Measurements from ENCODE around the gene NME4.

NME4 gene

GRCh38 chr16:401468-402348 lies 4.7 kb downstream of the NME4 start, which contains the start of gene DECR2 (continued):
- peak; percentile 63; the same call in 1 of the 2 replicates for TF ChIP-seq ZNF324 (tag by site-specific recombination; IDR thresholded peaks at IDR 0.05)
- TF ChIP-seq PRDM6 (tag by site-specific recombination; IDR thresholded peaks at IDR 0.05) = no peak
- TF ChIP-seq ZNF366 (tag by site-specific recombination; conservative IDR thresholded peaks at IDR 0.05) = peak; percentile 35; the same call in 1 of the 2 replicates
- TF ChIP-seq ZNF280D (tag by site-specific recombination; IDR thresholded peaks at IDR 0.05) = no peak
- peak; percentile 50; the same call in 1 of the 2 replicates for TF ChIP-seq ZNF239 (tag by site-specific recombination; IDR thresholded peaks at IDR 0.05)
- no peak for TF ChIP-seq OSR2 (tag by site-specific recombination; IDR thresholded peaks at IDR 0.05)
- peak; percentile 24 for TF ChIP-seq ZNF692 (tag by site-specific recombination; IDR thresholded peaks at IDR 0.05)
- no peak for TF ChIP-seq ZNF514 (tag by site-specific recombination; IDR thresholded peaks at IDR 0.05)
- TF ChIP-seq ZBTB17 (tag by site-specific recombination; IDR thresholded peaks at IDR 0.05) = peak; percentile 92
- TF ChIP-seq ZNF530 (tag by site-specific recombination; IDR thresholded peaks at IDR 0.05; ENCODE audit: low read depth) = no peak
- 0 out of 2 replicates have a peak, but pooled peaks have one; percentile 13 for TF ChIP-seq ZNF449 (tag by site-specific recombination; IDR thresholded peaks at IDR 0.05)
- no peak for TF ChIP-seq ZNF423 (tag by site-specific recombination; IDR thresholded peaks at IDR 0.05)
- no peak for TF ChIP-seq HOXD13 (CRISPR knock-in tag; IDR thresholded peaks at IDR 0.05; ENCODE audit: borderline replicate concordance)
- TF ChIP-seq ZNF2 (tag by site-specific recombination; IDR thresholded peaks at IDR 0.05) = peak; percentile 96
- no peak for TF ChIP-seq ZSCAN18 (tag by site-specific recombination; IDR thresholded peaks at IDR 0.05)
- no peak for TF ChIP-seq ZNF48 (tag by site-specific recombination; IDR thresholded peaks at IDR 0.05)
- TF ChIP-seq ZNF843 (tag by site-specific recombination; IDR thresholded peaks at IDR 0.05) = peak; percentile 61; the same call in 1 of the 2 replicates
- peak; percentile 56 for TF ChIP-seq REPIN1 (tag by site-specific recombination; IDR thresholded peaks at IDR 0.05; ENCODE audit: low read depth)
- TF ChIP-seq ZSCAN30 (tag by site-specific recombination; IDR thresholded peaks at IDR 0.05) = peak; percentile 85
- no peak for TF ChIP-seq ZNF416 (tag by site-specific recombination; IDR thresholded peaks at IDR 0.05)
- TF ChIP-seq WT1 (tag by site-specific recombination; IDR thresholded peaks at IDR 0.05) = no peak
- TF ChIP-seq RBAK (tag by site-specific recombination; IDR thresholded peaks at IDR 0.05) = no peak
- TF ChIP-seq ZNF362 (tag by site-specific recombination; IDR thresholded peaks at IDR 0.05) = peak; percentile 93
- no peak for TF ChIP-seq KLF10 (tag by site-specific recombination; IDR thresholded peaks at IDR 0.05)
- no peak for TF ChIP-seq ZNF24 (tag by site-specific recombination; IDR thresholded peaks at IDR 0.05)
- no peak for TF ChIP-seq ZNF521 (tag by site-specific recombination; IDR thresholded peaks at IDR 0.05)
- TF ChIP-seq ZSCAN23 (tag by site-specific recombination; IDR thresholded peaks at IDR 0.05) = no peak
- TF ChIP-seq ZBTB48 (tag by site-specific recombination; IDR thresholded peaks at IDR 0.05) = no peak
- no peak; the same call in 1 of the 2 replicates for TF ChIP-seq ZNF629 (tag by site-specific recombination; IDR thresholded peaks at IDR 0.05)
- TF ChIP-seq ZNF529 (tag by site-specific recombination; IDR thresholded peaks at IDR 0.05; ENCODE audit: insufficient replicate concordance) = no peak
